Chondrocyte (in vitro differentiated cells): ENCODE data around the gene CTCFL. TPM values are rescaled to one million over a fixed set of nuclear protein-coding genes. Genes with fewer than 3 reads are reported as not detected.
A peak's percentile ranks its signal among the peaks of the same experiment; 100 is the strongest.

Experiments used
- DNase-seq: peaks from one replicate; pipeline ENCODE4 v3.0.0; 2021; ENCODE audit warnings: mixed read lengths, low spot score
- H3K27ac Mint-ChIP-seq: one replicate; pipeline ENCODE4 v1.8.0; 2021; ENCODE audit warnings: mild to moderate bottlenecking, moderate library complexity, mixed read lengths; ENCODE audit not compliant: unreplicated experiment
- H3K27me3 Mint-ChIP-seq: 2 replicates; pipeline ENCODE4 v1.8.0; 2021; ENCODE audit warnings: low read depth, mixed read lengths
- H3K36me3 Mint-ChIP-seq: 2 replicates; pipeline ENCODE4 v1.8.0; 2021; ENCODE audit warnings: low read depth, mixed read lengths
- H3K4me1 Mint-ChIP-seq: 2 replicates; pipeline ENCODE4 v1.8.0; 2021; ENCODE audit warnings: low read depth, mild to moderate bottlenecking, mixed read lengths
- H3K4me3 Mint-ChIP-seq: one replicate; pipeline ENCODE4 v1.8.0; 2021; ENCODE audit warnings: mild to moderate bottlenecking, moderate library complexity, mixed read lengths; ENCODE audit not compliant: unreplicated experiment
- H3K9me3 Mint-ChIP-seq: 2 replicates; pipeline ENCODE4 v1.8.0; 2021; ENCODE audit warnings: low read depth, mixed read lengths
- long read RNA-seq: library from polyadenylated mRNA; stranded (forward); transcript quantifications from one replicate; pipeline ENCODE4 v2.0.0, GENCODE V29; 2021
- total RNA-seq: library from RNA; stranded (reverse); gene quantifications from 3 replicates; pipeline ENCODE4 v1.2.1, GENCODE V29; 2021
- TF ChIP-seq, protein P1 (sequence below): fragments of 200-600 bp; sonication (generic); IDR thresholded peaks from 2 replicates; pipeline ENCODE4 v1.5.0; 2021; ENCODE audit warnings: antibody characterized with exemption, mild to moderate bottlenecking, moderate library complexity

CTCFL gene, protein sequence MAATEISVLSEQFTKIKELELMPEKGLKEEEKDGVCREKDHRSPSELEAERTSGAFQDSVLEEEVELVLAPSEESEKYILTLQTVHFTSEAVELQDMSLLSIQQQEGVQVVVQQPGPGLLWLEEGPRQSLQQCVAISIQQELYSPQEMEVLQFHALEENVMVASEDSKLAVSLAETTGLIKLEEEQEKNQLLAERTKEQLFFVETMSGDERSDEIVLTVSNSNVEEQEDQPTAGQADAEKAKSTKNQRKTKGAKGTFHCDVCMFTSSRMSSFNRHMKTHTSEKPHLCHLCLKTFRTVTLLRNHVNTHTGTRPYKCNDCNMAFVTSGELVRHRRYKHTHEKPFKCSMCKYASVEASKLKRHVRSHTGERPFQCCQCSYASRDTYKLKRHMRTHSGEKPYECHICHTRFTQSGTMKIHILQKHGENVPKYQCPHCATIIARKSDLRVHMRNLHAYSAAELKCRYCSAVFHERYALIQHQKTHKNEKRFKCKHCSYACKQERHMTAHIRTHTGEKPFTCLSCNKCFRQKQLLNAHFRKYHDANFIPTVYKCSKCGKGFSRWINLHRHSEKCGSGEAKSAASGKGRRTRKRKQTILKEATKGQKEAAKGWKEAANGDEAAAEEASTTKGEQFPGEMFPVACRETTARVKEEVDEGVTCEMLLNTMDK
- total RNA-seq = not detected in 3 replicates
- long read RNA-seq = 0 reads

DNA sequence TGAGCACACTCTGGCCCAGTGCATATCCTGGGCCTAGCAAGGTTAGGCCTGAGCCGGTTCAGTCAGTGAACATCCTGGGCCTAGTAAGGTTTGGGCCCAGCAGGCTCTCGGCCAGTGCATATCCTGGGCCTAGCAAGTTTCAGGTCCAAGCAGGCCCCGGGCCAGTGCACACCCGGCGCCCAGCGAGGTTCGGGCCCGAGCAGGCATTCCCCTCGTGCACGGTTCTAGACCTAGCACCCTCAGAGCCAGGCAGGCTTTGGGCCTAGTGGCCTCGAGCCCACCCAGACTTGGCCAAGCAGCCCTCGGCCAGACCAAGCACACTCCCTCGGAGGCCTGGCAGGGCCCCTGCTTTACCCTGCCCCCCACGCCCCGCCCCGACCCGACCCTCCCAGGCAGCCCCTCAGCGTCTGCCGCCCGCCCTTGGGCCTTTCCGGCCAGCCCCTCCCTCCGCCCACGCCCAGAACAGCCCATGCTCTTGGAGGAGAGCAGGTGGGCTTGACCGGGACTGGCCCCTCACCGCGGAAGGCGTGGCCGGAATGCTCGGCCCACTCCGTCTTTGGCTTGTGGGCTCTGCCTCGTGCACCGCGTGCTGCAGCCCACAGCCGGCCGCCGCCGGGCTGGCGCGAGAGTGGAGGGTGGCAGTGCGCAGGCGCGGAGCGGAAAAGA is at the start of gene CTCFL:
Gene CTCFL (minus strand): TSS at position 630 of the 666 bp plus-strand sequence. CDS start 935 bp downstream, outside the sequence.
- no peak within 1 kb of the TSS for H3K4me3 Mint-ChIP-seq
- no peaks in the 10 kb centered on the region for H3K4me1 Mint-ChIP-seq
- no peak for DNase-seq
- no peak within 1 kb of the TSS for H3K27ac Mint-ChIP-seq
- TF ChIP-seq, protein P1, sequence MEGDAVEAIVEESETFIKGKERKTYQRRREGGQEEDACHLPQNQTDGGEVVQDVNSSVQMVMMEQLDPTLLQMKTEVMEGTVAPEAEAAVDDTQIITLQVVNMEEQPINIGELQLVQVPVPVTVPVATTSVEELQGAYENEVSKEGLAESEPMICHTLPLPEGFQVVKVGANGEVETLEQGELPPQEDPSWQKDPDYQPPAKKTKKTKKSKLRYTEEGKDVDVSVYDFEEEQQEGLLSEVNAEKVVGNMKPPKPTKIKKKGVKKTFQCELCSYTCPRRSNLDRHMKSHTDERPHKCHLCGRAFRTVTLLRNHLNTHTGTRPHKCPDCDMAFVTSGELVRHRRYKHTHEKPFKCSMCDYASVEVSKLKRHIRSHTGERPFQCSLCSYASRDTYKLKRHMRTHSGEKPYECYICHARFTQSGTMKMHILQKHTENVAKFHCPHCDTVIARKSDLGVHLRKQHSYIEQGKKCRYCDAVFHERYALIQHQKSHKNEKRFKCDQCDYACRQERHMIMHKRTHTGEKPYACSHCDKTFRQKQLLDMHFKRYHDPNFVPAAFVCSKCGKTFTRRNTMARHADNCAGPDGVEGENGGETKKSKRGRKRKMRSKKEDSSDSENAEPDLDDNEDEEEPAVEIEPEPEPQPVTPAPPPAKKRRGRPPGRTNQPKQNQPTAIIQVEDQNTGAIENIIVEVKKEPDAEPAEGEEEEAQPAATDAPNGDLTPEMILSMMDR = no peak
- no peaks in the 10 kb centered on the region for H3K9me3 Mint-ChIP-seq
- H3K27me3 Mint-ChIP-seq = peaks cover 4% of the 10 kb centered on the region
- H3K36me3 Mint-ChIP-seq = no peaks in the 10 kb centered on the region

DNA sequence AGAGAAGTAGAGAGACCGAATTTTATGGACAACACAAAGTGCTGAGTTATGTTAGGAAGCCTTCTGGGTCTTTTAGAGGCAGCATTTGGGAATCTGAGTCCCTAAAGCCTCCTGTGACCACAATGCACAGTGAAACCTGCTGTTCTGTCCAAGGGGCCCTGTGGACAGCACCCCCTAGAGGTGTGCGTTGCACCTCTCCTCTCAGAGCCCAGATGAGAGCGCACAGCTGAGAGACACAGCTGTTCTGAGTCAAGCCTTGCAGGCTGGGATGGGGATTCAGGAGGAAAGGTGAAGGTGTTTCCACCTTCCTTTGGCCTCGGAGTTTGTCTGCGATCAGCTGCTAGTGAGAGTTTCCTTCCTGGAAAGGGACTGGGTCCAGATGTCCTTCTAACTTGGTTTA is 49.0 kb upstream of the CTCFL start:
- TF ChIP-seq, protein P1 = peak; percentile 32
- H3K9me3 Mint-ChIP-seq = no peaks in the 10 kb centered on the region
- H3K27me3 Mint-ChIP-seq = peaks cover 25% of the 10 kb centered on the region
- no peak for DNase-seq
- H3K27ac Mint-ChIP-seq = no peak overlapping the region
- H3K4me1 Mint-ChIP-seq = peaks cover 6% of the 10 kb centered on the region
- no peak overlapping the region for H3K4me3 Mint-ChIP-seq
- no peaks in the 10 kb centered on the region for H3K36me3 Mint-ChIP-seq

DNA sequence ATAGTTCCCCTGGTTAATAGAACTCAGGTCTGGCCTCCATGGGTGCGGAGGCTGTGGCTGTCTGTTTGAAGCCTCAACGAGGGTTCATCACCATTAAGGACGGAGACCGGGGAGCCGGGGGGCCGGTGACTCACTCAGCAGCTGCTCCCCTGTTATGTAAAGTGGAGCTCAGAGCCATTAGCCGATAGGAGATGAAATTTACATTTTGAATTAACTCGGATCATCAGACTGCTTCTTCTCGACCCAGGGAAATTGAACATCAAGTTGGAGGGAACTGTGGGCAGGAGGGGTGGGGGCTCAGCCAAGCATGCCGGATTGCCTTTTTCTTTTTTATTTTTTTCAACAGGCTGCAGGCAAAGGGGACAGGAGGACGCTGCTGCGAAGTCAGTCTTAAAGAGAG is 48.3 kb upstream of the CTCFL start:
- Mint-ChIP-seq H3K4me1 (peaks cover 6% of the 10 kb centered on the region), H3K4me3 (no peak overlapping the region)
- TF ChIP-seq, protein P1 = no peak

DNA sequence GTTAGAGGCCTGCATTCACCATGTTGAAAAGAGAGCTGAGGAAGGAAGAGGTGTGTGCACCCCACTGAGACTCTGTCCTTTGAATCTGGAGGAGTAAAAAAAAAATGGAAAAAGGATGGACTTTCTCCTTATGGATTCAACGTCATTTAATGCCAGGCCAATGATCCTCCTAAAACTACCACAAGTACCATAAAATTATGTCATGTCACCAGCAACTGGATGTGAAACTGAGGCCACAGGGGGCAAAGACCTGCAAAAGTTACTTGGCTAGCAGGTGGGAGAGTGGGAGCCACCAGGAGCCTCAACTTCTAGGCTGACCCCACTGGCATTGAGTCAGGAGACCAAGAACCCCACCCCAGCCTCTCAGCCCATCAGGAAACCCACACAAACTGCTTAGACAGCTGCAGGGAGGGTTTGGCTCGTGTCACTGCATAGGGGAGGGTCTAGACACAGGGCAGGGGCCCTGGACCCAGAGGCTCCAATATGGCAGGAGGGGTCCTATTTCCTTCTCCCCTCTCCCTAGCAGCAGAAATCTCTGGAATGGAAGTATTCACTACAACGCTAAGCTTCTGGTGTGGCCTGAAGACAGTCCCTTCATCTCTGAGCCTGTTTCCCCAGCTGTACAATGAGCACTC is 47.0 kb upstream of the CTCFL start:
- H3K4me1 Mint-ChIP-seq = peaks cover 6% of the 10 kb centered on the region
- H3K9me3 Mint-ChIP-seq = no peaks in the 10 kb centered on the region
- DNase-seq = no peak
- H3K36me3 Mint-ChIP-seq = no peaks in the 10 kb centered on the region
- TF ChIP-seq, protein P1 = no peak
- H3K27ac Mint-ChIP-seq = no peak overlapping the region
- peaks cover 34% of the 10 kb centered on the region for H3K27me3 Mint-ChIP-seq
- H3K4me3 Mint-ChIP-seq = no peak overlapping the region

More for the DNA sequence above, 48.3 kb upstream of the CTCFL start:
- DNase-seq = no peak
- H3K27ac Mint-ChIP-seq = no peak overlapping the region
- H3K36me3 Mint-ChIP-seq = no peaks in the 10 kb centered on the region
- H3K27me3 Mint-ChIP-seq = peaks cover 24% of the 10 kb centered on the region
- H3K9me3 Mint-ChIP-seq = no peaks in the 10 kb centered on the region

DNA sequence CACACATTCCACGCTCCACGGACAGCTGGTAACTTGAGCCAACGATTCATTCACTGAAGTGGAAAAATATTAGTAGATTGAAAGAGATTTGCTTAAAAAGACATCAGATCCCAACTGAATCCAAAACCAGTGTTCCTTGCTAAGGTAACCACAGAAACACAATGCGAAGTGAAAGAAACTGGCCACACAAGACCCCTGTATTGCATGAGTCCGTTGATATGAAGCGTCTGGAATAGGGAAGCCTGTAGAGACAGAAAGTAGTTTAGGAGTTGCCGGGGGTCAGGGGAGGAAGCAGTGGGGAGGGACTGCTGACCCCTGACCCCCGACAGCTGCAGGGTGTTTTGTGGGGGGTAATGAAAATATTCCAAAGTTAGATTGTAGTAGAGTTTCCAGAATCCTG is 46.0 kb upstream of the CTCFL start:
- Mint-ChIP-seq H3K27ac (no peak overlapping the region), H3K4me3 (no peak overlapping the region), H3K36me3 (no peaks in the 10 kb centered on the region), H3K9me3 (no peaks in the 10 kb centered on the region), H3K27me3 (peaks cover 40% of the 10 kb centered on the region), H3K4me1 (peaks cover 6% of the 10 kb centered on the region)
- DNase-seq = no peak
- TF ChIP-seq, protein P1 = no peak
